IMR-90 (cell line): Measurements from ENCODE around the gene NAA80. TPM values are rescaled to one million over a fixed set of nuclear protein-coding genes. Genes with fewer than 3 reads are reported as not detected.

Experiments used
- ATAC-seq: fragments of 200-7000 bp; cut with Tn5 transposase; 2 replicates; pipeline ENCODE4 v1.9.1; 2020; ENCODE audit warnings: low read depth, mild to moderate bottlenecking, moderate library complexity
- BruUV-seq: library from RNA; stranded (reverse); fragments of 400-500 nt; replicated peaks from 2 replicates; lab custom pipeline; 2021; lab: Mats Ljungman, UMichigan
- CTCF ChIA-PET: fragments of 300-600 bp; formaldehyde crosslinking; extraction: SDS; loops from one replicate; lab custom pipeline; 2021; ENCODE audit warnings: antibody characterized with exemption; lab: Yijun Ruan, JAX
- POLR2A ChIA-PET: fragments of 300-600 bp; sonication (Branson Sonifier 250); formaldehyde crosslinking; loops from one replicate; lab custom pipeline; 2022; ENCODE audit warnings: antibody characterized with exemption; ENCODE audit not compliant: unreplicated experiment; lab: Charles Lee
- DNase-seq: peaks from one replicate; pipeline ENCODE4 v3.0.0; 2013
- H2AFZ ChIP-seq: replicated peaks from 2 replicates; pipeline ENCODE3; 2013; ENCODE audit warnings: low read length, mild to moderate bottlenecking; ENCODE audit not compliant: poor library complexity
- H2AK5ac ChIP-seq: 2 replicates; pipeline ENCODE4 v1.6.1; 2013; ENCODE audit warnings: low read depth, low read length, inconsistent platforms
- H2AK9ac ChIP-seq: replicated peaks from 2 replicates; pipeline ENCODE3; 2013; ENCODE audit warnings: mild to moderate bottlenecking, low read depth, low read length, moderate library complexity; ENCODE audit not compliant: poor library complexity
- H2BK120ac ChIP-seq: 2 replicates; pipeline ENCODE4 v1.6.1; 2013; ENCODE audit warnings: low read depth, low read length, inconsistent platforms
- H2BK15ac ChIP-seq: 3 replicates; pipeline ENCODE4 v1.6.1; 2013; ENCODE audit warnings: low read depth, low read length, inconsistent platforms
- H2BK20ac ChIP-seq: 2 replicates; pipeline ENCODE4 v1.6.1; 2013; ENCODE audit warnings: low read depth, mild to moderate bottlenecking, inconsistent platforms, low read length, moderate library complexity
- H2BK5ac ChIP-seq: 2 replicates; pipeline ENCODE4 v1.6.1; 2013; ENCODE audit warnings: mild to moderate bottlenecking, low read depth, low read length, inconsistent platforms; ENCODE audit not compliant: poor library complexity, severe bottlenecking
- H3K14ac ChIP-seq: replicated peaks from 2 replicates; pipeline ENCODE4 v1.6.1; 2013; ENCODE audit warnings: low read depth, low read length, inconsistent platforms
- H3K18ac ChIP-seq: 2 replicates; pipeline ENCODE4 v1.6.1; 2013; ENCODE audit warnings: low read depth, low read length, control low read depth
- H3K23ac ChIP-seq: 2 replicates; pipeline ENCODE4 v1.6.1; 2013; ENCODE audit warnings: low read depth, low read length, inconsistent platforms
- H3K27ac ChIP-seq: 2 replicates; pipeline ENCODE4 v1.5.1; 2013; ENCODE audit warnings: mild to moderate bottlenecking, control low read depth, low read length; ENCODE audit not compliant: insufficient read depth
- H3K27me3 ChIP-seq: 2 replicates; pipeline ENCODE4 v1.6.1; 2013; ENCODE audit warnings: low read length; ENCODE audit not compliant: control insufficient read depth, insufficient read depth
- H3K36me3 ChIP-seq: 2 replicates; pipeline ENCODE4 v1.6.1; 2013; ENCODE audit warnings: low read length, mixed read lengths; ENCODE audit not compliant: control insufficient read depth, insufficient read depth
- H3K4ac ChIP-seq: 2 replicates; pipeline ENCODE4 v1.6.1; 2013; ENCODE audit warnings: low read depth, low read length, inconsistent platforms
- H3K4me1 ChIP-seq: 2 replicates; pipeline ENCODE4 v1.6.1; 2013; ENCODE audit warnings: low read length, mixed read lengths; ENCODE audit not compliant: control insufficient read depth, insufficient read depth
- H3K4me2 ChIP-seq: 2 replicates; pipeline ENCODE4 v1.6.1; 2013; ENCODE audit warnings: low read depth, mild to moderate bottlenecking, control low read depth, low read length, moderate library complexity
- H3K4me3 ChIP-seq: 2 replicates; pipeline ENCODE4 v1.5.1; 2013; ENCODE audit warnings: low read depth, mild to moderate bottlenecking, control low read depth, low read length, moderate library complexity; ENCODE audit not compliant: insufficient read depth
- H3K56ac ChIP-seq: 2 replicates; pipeline ENCODE4 v1.6.1; 2013; ENCODE audit warnings: low read length, inconsistent platforms; ENCODE audit not compliant: insufficient read depth; ENCODE audit errors: extremely low read depth
- H3K79me1 ChIP-seq, 2 experiments: 2 replicates each; pipeline ENCODE4 v1.6.1; 2013; ENCODE audit warnings: low read length in 2 of 2, inconsistent platforms in 1 of 2, low read depth in 1 of 2
- H3K9ac ChIP-seq: 2 replicates; pipeline ENCODE4 v1.6.1; 2013; ENCODE audit warnings: low read depth, low read length, control low read depth
- H3K9me1 ChIP-seq: 2 replicates; pipeline ENCODE4 v1.6.1; 2013; ENCODE audit warnings: low read length, inconsistent platforms; ENCODE audit not compliant: insufficient read depth
- H3K9me3 ChIP-seq: 2 replicates; pipeline ENCODE4 v1.6.1; 2013; ENCODE audit warnings: low read length; ENCODE audit not compliant: control insufficient read depth, insufficient read depth
- H4K20me1 ChIP-seq: 2 replicates; pipeline ENCODE4 v1.6.1; 2013; ENCODE audit warnings: low read length, inconsistent platforms; ENCODE audit not compliant: insufficient read depth
- H4K5ac ChIP-seq: 2 replicates; pipeline ENCODE4 v1.6.1; 2013; ENCODE audit warnings: mild to moderate bottlenecking, low read depth, low read length, control low read depth
- H4K8ac ChIP-seq, 2 experiments: 2 replicates each; pipeline ENCODE4 v1.6.1; 2013; ENCODE audit warnings: low read depth in 2 of 2, low read length in 2 of 2, control low read depth in 1 of 2, inconsistent platforms in 1 of 2
- H4K91ac ChIP-seq: 2 replicates; pipeline ENCODE4 v1.6.1; 2013; ENCODE audit warnings: low read depth, low read length, inconsistent platforms; ENCODE audit not compliant: insufficient read depth
- BHLHE40 ChIP-seq: fragments of 150-350 bp; IDR thresholded peaks from 2 replicates; pipeline ENCODE4 v1.6.1; 2016; ENCODE audit warnings: mild to moderate bottlenecking, low read depth, low read length
- CEBPB ChIP-seq: IDR thresholded peaks from 2 replicates; pipeline ENCODE4 v1.6.1; 2012; ENCODE audit warnings: low read depth, low read length, improper control_type of control experiment
- CHD1 ChIP-seq: IDR thresholded peaks from 2 replicates; pipeline ENCODE4 v1.6.1; 2012; ENCODE audit warnings: low read depth, low read length, improper control_type of control experiment
- ELK1 ChIP-seq: fragments of 150-350 bp; IDR thresholded peaks from 2 replicates; pipeline ENCODE4 v1.6.1; 2016; ENCODE audit warnings: low read depth, mild to moderate bottlenecking, low read length, moderate library complexity, borderline replicate concordance
- FOS ChIP-seq: fragments of 150-350 bp; IDR thresholded peaks from 2 replicates; pipeline ENCODE4 v1.6.1; 2016; ENCODE audit warnings: low read depth, low read length
- MAFK ChIP-seq: IDR thresholded peaks from 2 replicates; pipeline ENCODE4 v1.6.1; 2012; ENCODE audit warnings: low read depth, low read length, improper control_type of control experiment
- MAZ ChIP-seq: IDR thresholded peaks from 2 replicates; pipeline ENCODE4 v1.6.1; 2012; ENCODE audit warnings: low read depth, mild to moderate bottlenecking, low read length, improper control_type of control experiment, moderate library complexity, borderline replicate concordance
- MXI1 ChIP-seq: IDR thresholded peaks from 2 replicates; pipeline ENCODE4 v1.6.1; 2012; ENCODE audit warnings: low read depth, mild to moderate bottlenecking, low read length, moderate library complexity, borderline replicate concordance
- NFE2L2 ChIP-seq: fragments of 150-350 bp; IDR thresholded peaks from 2 replicates; pipeline ENCODE4 v1.6.1; 2016; ENCODE audit warnings: low read depth, mild to moderate bottlenecking, low read length
- POLR2A ChIP-seq: IDR thresholded peaks from 2 replicates; pipeline ENCODE4 v1.6.1; 2012; ENCODE audit warnings: mild to moderate bottlenecking, low read depth, low read length
- RAD21 ChIP-seq: IDR thresholded peaks from 2 replicates; pipeline ENCODE4 v1.6.1; 2012; ENCODE audit warnings: low read length, improper control_type of control experiment
- RCOR1 ChIP-seq: IDR thresholded peaks from 2 replicates; pipeline ENCODE4 v1.6.1; 2012; ENCODE audit warnings: mild to moderate bottlenecking, low read length, improper control_type of control experiment; ENCODE audit not compliant: insufficient replicate concordance
- RFX5 ChIP-seq: IDR thresholded peaks from 2 replicates; pipeline ENCODE4 v1.8.0; 2012; ENCODE audit warnings: low read depth, mild to moderate bottlenecking, low read length, moderate library complexity
- SMC3 ChIP-seq: fragments of 150-350 bp; IDR thresholded peaks from 2 replicates; pipeline ENCODE4 v1.6.1; 2016; ENCODE audit warnings: low read depth, mild to moderate bottlenecking, antibody characterized with exemption, low read length, moderate library complexity
- WGBS, 2 experiments: methylation state at CpG; one replicate each; pipeline versions ENCODE4 v1.1.5 to v1.1.7; 2013; ENCODE audit warnings: missing lambda C conversion rate in 2 of 2; ENCODE audit not compliant: insufficient read length in 1 of 2; ENCODE audit errors: extremely low coverage in 2 of 2; 5-methylcytosine and 5-hydroxymethylcytosine counted together
- dilution Hi-C: fragments of 300-500 bp; cut with HindIII; formaldehyde crosslinking; loops from one replicate; pipeline ENCODE4 v1.14.3; 2018; ENCODE audit warnings: low sequenced_read_pairs; ENCODE audit not compliant: unreplicated experiment
- in situ Hi-C: fragments of 300-500 bp; cut with MboI; formaldehyde crosslinking; loops from 3 replicates; pipeline ENCODE4 v1.14.3; 2019; ENCODE audit warnings: low sequenced_read_pairs, inconsistent platforms, mixed read lengths
- intact Hi-C: fragments of 100-400 bp; cut with micrococcal nuclease; formaldehyde crosslinking; loops from 2 replicates; pipeline ENCODE4 v1.10.0; 2022
- polyA plus RNA-seq, 3 experiments: library from polyadenylated mRNA; depleted of rRNA; stranded (reverse); fragments of >200 nt; gene quantifications; 2 replicates each; pipeline ENCODE4 v1.2.3, GENCODE V29; 2012; ENCODE audit warnings: low replicate concordance in 1 of 3
- total RNA-seq: library from RNA; depleted of rRNA; stranded (reverse); fragments of >200 nt; gene quantifications from 2 replicates; pipeline ENCODE4 v1.2.3, GENCODE V29; 2012
- TF ChIP-seq, protein P1 (sequence below): conservative IDR thresholded peaks from 2 replicates; pipeline ENCODE4 v1.5.1; 2012; ENCODE audit warnings: mild to moderate bottlenecking, low read depth, low read length, improper control_type of control experiment

The NAA80 gene
- total and polyA plus RNA-seq, 2 of the 4 experiments (the other 2 are of a cell fraction), result 5.0 to 14.4 TPM

GRCh38 chr3:50270422-50271224 is 28.6 kb downstream of the NAA80 start:
- Histone ChIP-seq H3K4me2 (peak overlapping the region; percentile 71), H4K8ac (peak overlapping the region in 1 of 2 experiments; percentile 94; a peak in 2 of 4 replicates), H3K18ac (peak overlapping the region; percentile 11; the same call in 1 of the 2 replicates), H2AK9ac (peak overlapping the region; percentile 95), H4K5ac (peak overlapping the region; percentile 46), H2BK120ac (peak overlapping the region; percentile 95), H3K4me3 (no peak overlapping the region), H3K4ac (peak overlapping the region; percentile 98), H2AK5ac (peak overlapping the region; percentile 98), H3K9me1 (peaks cover 31% of the 10 kb centered on the region), H4K20me1 (no peaks in the 10 kb centered on the region), H3K9ac (0 out of 2 replicates have a peak overlapping the region, but pooled peaks have one; percentile 10), H3K9me3 (no peaks in the 10 kb centered on the region), H3K23ac (peak overlapping the region; percentile 45; the same call in 1 of the 2 replicates), H3K14ac (peak overlapping the region; percentile 92), H2BK5ac (peak overlapping the region; percentile 83), H2BK15ac (peak overlapping the region; percentile 86; the same call in 1 of the 3 replicates), H2BK20ac (peak overlapping the region; percentile 49), H3K27me3 (no peaks in the 10 kb centered on the region), H3K27ac (peak overlapping the region; percentile 8; the same call in 1 of the 2 replicates), H3K79me1 (peaks cover 3 to 40% of the 10 kb centered on the region in 2 experiments; a peak in 3 of 4 replicates), H4K91ac (peak overlapping the region; percentile 91), H2AFZ (peak overlapping the region; percentile 71), H3K56ac (no peak overlapping the region), H3K36me3 (peaks cover 12% of the 10 kb centered on the region; the same call in 1 of the 2 replicates), H3K4me1 (peaks cover 50% of the 10 kb centered on the region)
- intact Hi-C loops (no loop called here), dilution Hi-C loops (no loop called here), in situ Hi-C loops (loop anchor here (5.0 kb wide), 2 partner anchors 43 to 78 kb away; partner anchors contain the start of gene GNAT1)
- WGBS, 2 experiments, result 58% methylated on average over 2 of the region's 19 CpGs; no CpG with 5 or more reads in 1 of the 2 experiments
- DNase-seq (peak; percentile 37), ATAC-seq (no peak)
- CTCF ChIA-PET, result interaction anchor here (1.3 to 2.2 kb wide), 2 partner anchors 10 to 44 kb away, joined by 4 to 7 read pairs; no protein-coding TSS in a partner anchor
- POLR2A ChIA-PET, result no interaction called here
- no TSS peak for BruUV-seq
- TF ChIP-seq NFE2L2, result no peak
- no peak for TF ChIP-seq POLR2A
- TF ChIP-seq MAZ, result 0 out of 2 replicates have a peak, but pooled peaks have one; percentile 24
- no peak for TF ChIP-seq RCOR1
- TF ChIP-seq CEBPB, result no peak
- no peak for TF ChIP-seq ELK1
- TF ChIP-seq FOS, result peak; percentile 45; the same call in 1 of the 2 replicates
- no peak for TF ChIP-seq SMC3
- TF ChIP-seq MXI1, result no peak
- TF ChIP-seq BHLHE40, result no peak
- TF ChIP-seq RAD21, result no peak
- TF ChIP-seq, protein P1, sequence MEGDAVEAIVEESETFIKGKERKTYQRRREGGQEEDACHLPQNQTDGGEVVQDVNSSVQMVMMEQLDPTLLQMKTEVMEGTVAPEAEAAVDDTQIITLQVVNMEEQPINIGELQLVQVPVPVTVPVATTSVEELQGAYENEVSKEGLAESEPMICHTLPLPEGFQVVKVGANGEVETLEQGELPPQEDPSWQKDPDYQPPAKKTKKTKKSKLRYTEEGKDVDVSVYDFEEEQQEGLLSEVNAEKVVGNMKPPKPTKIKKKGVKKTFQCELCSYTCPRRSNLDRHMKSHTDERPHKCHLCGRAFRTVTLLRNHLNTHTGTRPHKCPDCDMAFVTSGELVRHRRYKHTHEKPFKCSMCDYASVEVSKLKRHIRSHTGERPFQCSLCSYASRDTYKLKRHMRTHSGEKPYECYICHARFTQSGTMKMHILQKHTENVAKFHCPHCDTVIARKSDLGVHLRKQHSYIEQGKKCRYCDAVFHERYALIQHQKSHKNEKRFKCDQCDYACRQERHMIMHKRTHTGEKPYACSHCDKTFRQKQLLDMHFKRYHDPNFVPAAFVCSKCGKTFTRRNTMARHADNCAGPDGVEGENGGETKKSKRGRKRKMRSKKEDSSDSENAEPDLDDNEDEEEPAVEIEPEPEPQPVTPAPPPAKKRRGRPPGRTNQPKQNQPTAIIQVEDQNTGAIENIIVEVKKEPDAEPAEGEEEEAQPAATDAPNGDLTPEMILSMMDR, result no peak
- no peak for TF ChIP-seq RFX5
- no peak for TF ChIP-seq CHD1
- no peak for TF ChIP-seq MAFK
